Measurements from ENCODE around the gene SLFN14.
"Not testable (repeated sequence)": the region's sequence is repeated elsewhere in the genome, so short reads cannot be mapped to it uniquely, and the experiment has no call there.

Gene SLFN14

GRCh38 chr17:35563181-35563580 is 2.6 kb upstream of the SLFN14 start:
- in situ Hi-C loops (cut with MboI; ENCODE audit: low sequenced_read_pairs): not testable (repeated sequence)

- in situ Hi-C loops (cut with MboI; ENCODE audit: low sequenced_read_pairs): no loop called here
Measured at GRCh38 chr17:35559495-35560210, 966 bp downstream of the SLFN14 start.

- in situ Hi-C loops (cut with MboI; ENCODE audit: low sequenced_read_pairs): no loop called here
Measured at GRCh38 chr17:35557353-35557752, 3.3 kb downstream of the SLFN14 start.

GRCh38 chr17:35555691-35556090 is 4.9 kb downstream of the SLFN14 start:
- in situ Hi-C loops (cut with MboI; ENCODE audit: low sequenced_read_pairs): no loop called here

- in situ Hi-C loops (cut with MboI; ENCODE audit: low sequenced_read_pairs): no loop called here
Measured at GRCh38 chr17:35554668-35555067, 6.0 kb downstream of the SLFN14 start.

GRCh38 chr17:35553310-35553709 is 7.3 kb downstream of the SLFN14 start:
- in situ Hi-C loops (cut with MboI; ENCODE audit: low sequenced_read_pairs): no loop called here

- in situ Hi-C loops (cut with MboI; ENCODE audit: low sequenced_read_pairs): no loop called here
Measured at GRCh38 chr17:35548978-35549377, 11.6 kb downstream of the SLFN14 start.

GRCh38 chr17:35548208-35548810 is 12.3 kb downstream of the SLFN14 start:
- in situ Hi-C loops (cut with MboI; ENCODE audit: low sequenced_read_pairs): no loop called here

GRCh38 chr17:35546487-35546886 is 14.1 kb downstream of the SLFN14 start:
- in situ Hi-C loops (cut with MboI; ENCODE audit: low sequenced_read_pairs): no loop called here

- in situ Hi-C loops (cut with MboI; ENCODE audit: low sequenced_read_pairs): no loop called here
Measured at GRCh38 chr17:35545150-35545549, 15.5 kb downstream of the SLFN14 start.

GRCh38 chr17:35543856-35544255 is 16.8 kb downstream of the SLFN14 start:
- in situ Hi-C loops (cut with MboI; ENCODE audit: low sequenced_read_pairs): no loop called here

- in situ Hi-C loops (cut with MboI; ENCODE audit: low sequenced_read_pairs): no loop called here
Measured at GRCh38 chr17:35542990-35543389, 17.6 kb downstream of the SLFN14 start.

GRCh38 chr17:35541434-35541833 is 19.2 kb downstream of the SLFN14 start:
- in situ Hi-C loops (cut with MboI; ENCODE audit: low sequenced_read_pairs): no loop called here

- in situ Hi-C loops (cut with MboI; ENCODE audit: low sequenced_read_pairs): no loop called here
Measured at GRCh38 chr17:35540589-35541404, 19.8 kb downstream of the SLFN14 start.

GRCh38 chr17:35539659-35540026 is 21.0 kb downstream of the SLFN14 start:
- in situ Hi-C loops (cut with MboI; ENCODE audit: low sequenced_read_pairs): loop anchor here (5.0 to 10.0 kb wide), 2 partner anchors 227 to 375 kb away; no protein-coding TSS in a partner anchor

- in situ Hi-C loops (cut with MboI; ENCODE audit: low sequenced_read_pairs): loop anchor here (5.0 to 10.0 kb wide), 2 partner anchors 225 to 373 kb away; no protein-coding TSS in a partner anchor
Measured at GRCh38 chr17:35537601-35538141, 22.9 kb downstream of the SLFN14 start, which contains the start of gene SLFN12L. Gene SLFN12L (minus strand): TSS chr17:35537678. CDS start chr17:35522364, 15,314 bp downstream.

GRCh38 chr17:35536664-35537171 is 23.9 kb downstream of the SLFN14 start:
- in situ Hi-C loops (cut with MboI; ENCODE audit: low sequenced_read_pairs): loop anchor here (5.0 to 10.0 kb wide), 2 partner anchors 224 to 372 kb away; no protein-coding TSS in a partner anchor

- in situ Hi-C loops (cut with MboI; ENCODE audit: low sequenced_read_pairs): loop anchor here (5.0 to 10.0 kb wide), 2 partner anchors 223 to 371 kb away; no protein-coding TSS in a partner anchor
Measured at GRCh38 chr17:35535406-35535805, 25.2 kb downstream of the SLFN14 start.

GRCh38 chr17:35534576-35535093 is 26.0 kb downstream of the SLFN14 start:
- in situ Hi-C loops (cut with MboI; ENCODE audit: low sequenced_read_pairs): loop anchor here (5.0 to 10.0 kb wide), 2 partner anchors 222 to 370 kb away; no protein-coding TSS in a partner anchor

- in situ Hi-C loops (cut with MboI; ENCODE audit: low sequenced_read_pairs): loop anchor here (10.0 kb wide), 1 partner anchor 366 kb away; no protein-coding TSS in a partner anchor
Measured at GRCh38 chr17:35531160-35531559, 29.5 kb downstream of the SLFN14 start.

Data from HL-60/S4 treated with phorbol 12-myristate 13-acetate at 8.2 ng/mL for 4 days and 3 days (cell line).